ENCODE data around the gene HOXD10.

HOXD10 gene

DNA sequence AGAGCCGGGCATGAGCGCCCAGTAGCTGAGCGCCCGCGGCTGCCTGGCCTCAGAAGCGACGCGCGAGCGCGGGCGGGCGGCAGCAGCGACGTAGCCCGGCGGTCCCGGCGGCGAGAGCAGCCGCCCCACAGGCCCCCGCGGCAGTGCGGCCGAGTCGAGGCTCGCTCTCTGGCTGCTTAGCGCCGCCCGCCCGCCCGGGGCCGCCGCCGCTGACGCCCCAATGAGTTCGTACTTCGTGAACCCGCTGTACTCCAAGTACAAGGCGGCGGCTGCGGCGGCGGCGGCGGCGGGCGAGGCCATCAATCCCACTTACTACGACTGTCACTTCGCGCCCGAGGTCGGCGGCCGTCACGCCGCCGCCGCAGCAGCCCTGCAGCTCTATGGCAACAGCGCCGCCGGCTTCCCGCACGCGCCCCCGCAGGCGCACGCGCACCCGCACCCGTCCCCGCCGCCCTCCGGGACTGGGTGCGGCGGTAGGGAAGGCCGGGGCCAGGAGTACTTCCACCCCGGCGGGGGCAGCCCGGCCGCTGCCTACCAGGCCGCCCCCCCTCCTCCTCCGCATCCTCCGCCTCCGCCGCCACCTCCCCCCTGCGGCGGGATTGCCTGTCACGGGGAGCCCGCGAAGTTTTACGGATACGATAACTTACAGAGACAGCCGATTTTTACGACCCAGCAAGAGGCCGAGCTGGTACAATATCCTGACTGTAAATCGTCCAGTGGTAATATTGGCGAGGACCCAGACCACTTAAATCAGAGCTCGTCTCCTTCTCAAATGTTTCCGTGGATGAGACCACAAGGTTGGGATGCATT, 13.8 kb downstream of the HOXD10 start:
- DNase-seq (ENCODE audit: insufficient read length), result no peak

DNA sequence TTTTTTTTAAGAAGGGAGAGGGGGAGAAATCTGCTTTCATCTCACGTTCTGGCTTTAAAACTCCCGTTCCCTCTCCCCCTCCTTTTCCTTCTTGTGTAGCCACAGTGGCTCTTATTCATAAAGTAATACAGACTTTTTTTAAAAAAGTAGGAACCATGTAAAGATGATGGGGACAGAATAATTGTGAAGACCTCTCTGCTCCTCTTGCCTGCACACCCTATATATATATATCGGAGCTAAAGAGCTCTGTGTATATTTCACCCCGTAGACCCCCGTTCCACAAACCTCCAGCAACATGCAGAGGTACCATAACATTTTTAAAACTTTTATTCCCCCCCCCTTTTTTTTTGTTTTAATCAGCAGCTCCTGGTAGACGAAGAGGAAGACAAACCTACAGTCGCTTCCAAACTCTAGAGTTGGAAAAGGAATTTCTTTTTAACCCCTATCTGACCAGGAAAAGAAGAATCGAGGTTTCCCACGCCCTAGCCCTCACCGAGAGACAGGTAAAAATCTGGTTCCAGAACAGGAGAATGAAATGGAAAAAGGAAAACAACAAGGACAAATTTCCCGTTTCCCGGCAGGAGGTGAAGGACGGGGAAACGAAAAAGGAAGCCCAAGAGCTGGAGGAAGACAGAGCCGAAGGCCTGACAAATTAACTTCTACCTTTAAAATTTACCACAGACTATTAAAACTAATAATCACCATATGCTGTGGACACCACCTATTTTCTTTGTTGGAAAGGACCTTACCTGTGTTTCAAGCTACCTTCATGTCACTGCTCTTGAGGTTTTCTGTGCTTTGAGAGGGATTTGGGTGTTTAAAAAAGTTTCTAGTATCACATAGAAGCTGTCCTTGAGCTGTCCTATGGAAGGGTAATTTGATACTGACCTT, 14.6 kb downstream of the HOXD10 start:
- no peak for DNase-seq (ENCODE audit: insufficient read length)
- FAIRE-seq, result no peak
- TF ChIP-seq TAF1 (IDR thresholded peaks at IDR 0.05; ENCODE audit: borderline replicate concordance, low read depth, low read length) (no peak), POLR2A (IDR thresholded peaks at IDR 0.05; ENCODE audit: low read depth, low read length) (no peak), POLR2AphosphoS5 (IDR thresholded peaks at IDR 0.05; ENCODE audit: low read depth, low read length) (no peak)

More for the DNA sequence above, 13.8 kb downstream of the HOXD10 start:
- no peak for FAIRE-seq
- TF ChIP-seq POLR2A (IDR thresholded peaks at IDR 0.05; ENCODE audit: low read depth, low read length), result no peak
- TF ChIP-seq POLR2AphosphoS5 (IDR thresholded peaks at IDR 0.05; ENCODE audit: low read depth, low read length), result no peak
- no peak for TF ChIP-seq TAF1 (IDR thresholded peaks at IDR 0.05; ENCODE audit: borderline replicate concordance, low read depth, low read length)

DNA sequence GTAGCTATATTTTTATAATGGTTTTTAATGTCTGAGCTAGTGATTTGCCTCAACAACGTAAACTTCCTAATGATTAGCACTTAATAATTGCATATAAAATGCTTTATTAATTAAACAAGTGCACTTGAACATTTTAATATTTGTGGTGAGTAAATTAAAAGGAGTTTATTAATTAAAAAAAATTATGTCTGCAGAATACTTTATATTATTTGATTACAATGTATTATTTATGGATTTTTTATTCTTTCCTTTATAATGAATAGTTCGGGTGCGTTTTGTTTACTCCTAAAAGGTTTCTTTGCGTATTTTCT, 15.2 kb downstream of the HOXD10 start:
- FAIRE-seq (no peak), DNase-seq (ENCODE audit: insufficient read length) (no peak)
- TF ChIP-seq POLR2AphosphoS5 (IDR thresholded peaks at IDR 0.05; ENCODE audit: low read depth, low read length), result no peak
- TF ChIP-seq TAF1 (IDR thresholded peaks at IDR 0.05; ENCODE audit: borderline replicate concordance, low read depth, low read length), result no peak
- TF ChIP-seq POLR2A (IDR thresholded peaks at IDR 0.05; ENCODE audit: low read depth, low read length), result no peak

DNA sequence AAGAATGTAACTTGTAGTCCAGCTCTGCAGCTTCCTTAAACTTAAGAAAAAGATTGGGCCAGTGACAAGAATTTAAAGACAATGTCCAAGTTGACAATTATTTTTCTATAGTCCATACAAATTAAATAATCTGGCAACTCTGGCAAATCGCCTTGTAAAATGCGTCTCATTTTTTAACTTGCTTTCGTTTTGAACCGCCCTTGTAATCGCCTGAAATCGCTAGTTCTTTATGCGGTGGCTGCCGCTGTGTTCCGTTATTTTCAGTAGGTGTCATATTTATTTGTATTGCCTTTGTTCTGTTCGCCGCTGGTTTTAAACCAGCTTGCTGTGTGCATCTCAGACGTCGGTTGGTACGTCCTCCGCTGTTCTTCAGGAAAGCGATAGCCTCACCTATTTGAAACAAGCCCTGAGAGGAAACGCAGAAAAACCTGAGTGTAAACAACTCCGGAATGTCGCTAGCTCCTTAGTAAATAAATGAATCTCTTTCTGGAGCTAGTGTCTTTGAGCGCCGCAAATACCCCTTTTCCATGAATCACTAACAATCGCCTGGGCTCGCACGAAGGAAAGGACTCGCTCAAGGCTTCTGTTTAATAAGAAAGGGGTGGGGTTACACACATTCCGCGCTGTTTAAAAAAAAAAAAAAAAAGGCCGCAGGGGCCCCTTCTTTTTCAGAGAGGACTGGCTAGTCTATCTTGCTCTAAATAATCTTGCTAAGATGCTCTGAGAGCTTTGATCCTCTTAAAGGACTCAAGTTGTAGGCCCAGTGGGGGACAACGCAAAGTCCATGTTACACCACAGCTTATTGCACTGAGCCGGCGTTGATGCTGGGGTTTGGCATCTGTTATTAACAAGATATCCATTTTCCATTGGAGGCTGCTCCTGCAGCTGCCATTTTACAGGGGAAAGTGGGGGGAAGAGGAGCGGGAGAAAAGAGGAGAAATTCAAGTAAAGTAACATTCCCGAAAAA, 15.9 kb downstream of the HOXD10 start:
- TF ChIP-seq TAF1 (IDR thresholded peaks at IDR 0.05; ENCODE audit: borderline replicate concordance, low read depth, low read length), result no peak
- no peak for TF ChIP-seq POLR2A (IDR thresholded peaks at IDR 0.05; ENCODE audit: low read depth, low read length)
- no peak for TF ChIP-seq POLR2AphosphoS5 (IDR thresholded peaks at IDR 0.05; ENCODE audit: low read depth, low read length)
- FAIRE-seq (no peak), DNase-seq (ENCODE audit: insufficient read length) (no peak)

DNA sequence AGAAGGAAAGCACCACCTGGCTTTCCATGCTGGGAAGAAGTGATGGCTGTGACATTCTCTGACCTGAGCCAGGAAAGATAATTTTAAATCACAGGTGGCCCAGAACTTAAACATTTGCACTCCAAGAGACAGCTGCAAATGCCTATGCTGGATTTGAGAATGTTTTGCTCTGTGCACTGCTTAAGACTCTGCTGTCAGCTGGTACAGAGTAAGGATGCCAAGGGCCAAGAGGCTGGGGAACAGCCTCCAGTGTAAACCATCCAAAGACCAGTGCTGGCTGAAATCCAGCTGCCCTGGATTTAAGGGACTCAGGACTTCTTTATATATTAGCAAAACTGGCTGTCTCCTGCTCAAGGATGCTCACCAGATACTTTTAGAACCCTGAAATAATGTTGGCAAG, 16.8 kb downstream of the HOXD10 start:
- no peak for FAIRE-seq
- no peak for TF ChIP-seq TAF1 (IDR thresholded peaks at IDR 0.05; ENCODE audit: borderline replicate concordance, low read depth, low read length)
- no peak for TF ChIP-seq POLR2AphosphoS5 (IDR thresholded peaks at IDR 0.05; ENCODE audit: low read depth, low read length)
- TF ChIP-seq POLR2A (IDR thresholded peaks at IDR 0.05; ENCODE audit: low read depth, low read length), result no peak

DNA sequence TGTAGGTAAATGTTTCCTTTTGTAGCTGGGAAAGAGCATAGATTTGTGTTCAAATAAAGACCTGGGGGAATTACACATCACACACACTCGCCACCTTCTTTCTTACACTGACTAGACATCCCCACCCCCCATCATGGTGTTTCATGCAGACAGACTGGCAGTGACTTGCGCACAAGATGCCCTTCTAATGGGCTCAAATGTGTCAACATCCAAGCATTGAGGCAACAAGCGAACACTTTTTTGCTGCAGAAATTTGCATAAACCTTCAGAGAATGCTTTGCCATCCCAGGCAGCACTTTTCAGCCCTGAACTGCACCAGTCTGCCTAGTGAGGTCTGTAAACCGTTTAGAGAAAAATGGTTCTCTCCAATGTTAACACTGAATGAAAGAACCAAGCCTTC, 17.5 kb downstream of the HOXD10 start:
- FAIRE-seq (no peak), DNase-seq (ENCODE audit: insufficient read length) (no peak)
- TF ChIP-seq TAF1 (IDR thresholded peaks at IDR 0.05; ENCODE audit: borderline replicate concordance, low read depth, low read length) (no peak), POLR2A (IDR thresholded peaks at IDR 0.05; ENCODE audit: low read depth, low read length) (no peak), POLR2AphosphoS5 (IDR thresholded peaks at IDR 0.05; ENCODE audit: low read depth, low read length) (no peak)

More for the DNA sequence above, 16.8 kb downstream of the HOXD10 start:
- no peak for DNase-seq (ENCODE audit: insufficient read length)

DNA sequence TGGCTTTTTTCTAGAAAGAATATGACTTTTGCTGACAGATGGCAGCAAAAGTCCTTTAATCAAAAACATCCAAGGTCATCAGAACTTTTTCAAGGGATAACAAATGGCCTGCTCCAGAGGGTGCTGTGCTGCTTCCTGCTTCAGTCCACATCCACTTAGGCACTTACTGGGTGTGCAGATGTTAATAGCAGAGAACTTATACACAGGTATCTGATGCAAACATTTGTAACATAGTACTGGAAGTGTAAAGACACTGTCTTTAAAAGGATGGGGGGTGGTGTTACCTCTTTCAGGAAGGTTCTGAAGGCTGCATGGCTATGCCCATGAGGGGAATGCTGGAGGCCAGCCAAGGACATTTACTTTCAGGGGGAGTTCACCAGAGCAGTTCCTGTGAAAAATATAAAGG, 18.5 kb downstream of the HOXD10 start:
- DNase-seq (ENCODE audit: insufficient read length) (no peak), FAIRE-seq (no peak)

DNA sequence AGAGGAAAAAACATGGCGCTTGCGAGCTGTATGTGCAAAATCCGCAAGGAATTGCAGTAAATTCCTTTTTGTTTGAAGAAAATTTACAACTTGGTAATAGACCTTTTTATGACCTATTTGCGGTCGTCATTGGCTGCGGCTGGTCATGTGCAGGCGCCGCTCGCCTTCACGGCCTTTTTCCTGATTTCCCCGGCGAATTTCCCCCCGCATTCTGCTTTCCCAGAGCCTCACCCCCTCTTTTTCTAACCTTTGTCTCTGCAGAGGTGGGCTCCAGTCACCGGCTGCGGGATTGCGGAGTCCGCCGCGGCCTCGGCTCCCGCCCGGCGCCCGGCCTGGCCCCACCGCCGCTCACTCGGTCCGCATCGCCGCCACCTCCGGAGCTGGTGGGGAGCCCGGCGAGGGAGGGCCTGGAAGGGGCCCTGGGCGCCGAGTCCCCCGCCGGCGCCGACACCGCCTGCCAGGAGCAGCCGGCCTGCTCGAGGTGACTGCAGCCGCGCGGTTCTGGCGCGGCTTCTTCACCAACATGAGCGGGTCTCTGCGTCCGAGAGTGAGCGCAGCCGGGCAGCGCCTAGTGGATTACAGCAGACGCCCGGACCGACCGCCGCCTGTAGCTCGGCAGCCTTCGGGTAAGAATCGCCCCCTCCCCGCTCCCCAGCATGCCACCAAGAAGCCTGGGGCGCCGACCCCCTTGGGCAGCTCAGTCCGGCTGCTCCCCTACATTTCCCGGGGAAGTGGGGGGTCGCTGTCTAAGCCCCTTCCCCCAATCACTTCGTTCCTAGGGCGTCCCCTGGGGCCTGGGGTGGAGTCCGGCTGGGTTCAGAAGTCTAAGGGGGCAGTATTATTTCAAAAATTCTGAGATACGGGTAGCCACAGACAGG, 20.0 kb downstream of the HOXD10 start:
- DNase-seq (ENCODE audit: insufficient read length), result no peak
- TF ChIP-seq TAF1 (IDR thresholded peaks at IDR 0.05; ENCODE audit: borderline replicate concordance, low read depth, low read length) (no peak), POLR2AphosphoS5 (IDR thresholded peaks at IDR 0.05; ENCODE audit: low read depth, low read length) (no peak), POLR2A (IDR thresholded peaks at IDR 0.05; ENCODE audit: low read depth, low read length) (no peak)
- FAIRE-seq, result no peak

More for the DNA sequence above, 18.5 kb downstream of the HOXD10 start:
- TF ChIP-seq POLR2AphosphoS5 (IDR thresholded peaks at IDR 0.05; ENCODE audit: low read depth, low read length), result no peak
- TF ChIP-seq TAF1 (IDR thresholded peaks at IDR 0.05; ENCODE audit: borderline replicate concordance, low read depth, low read length), result no peak
- no peak for TF ChIP-seq POLR2A (IDR thresholded peaks at IDR 0.05; ENCODE audit: low read depth, low read length)

DNA sequence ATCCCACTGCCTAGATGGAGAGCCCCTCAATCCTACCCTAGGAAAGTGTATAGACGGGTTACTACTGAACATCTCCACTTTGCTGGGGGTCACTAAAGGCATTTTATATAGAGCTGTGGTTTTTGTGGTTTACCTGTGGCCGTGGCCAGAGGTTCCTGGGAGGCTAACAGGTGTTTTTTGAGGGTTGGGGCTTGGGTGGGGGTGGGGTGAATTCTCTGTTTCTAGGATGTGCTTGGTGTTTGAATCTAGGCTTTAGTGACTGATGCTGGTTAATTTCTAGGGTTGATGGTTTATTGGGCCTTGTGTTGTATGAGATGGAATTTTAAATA, 20.6 kb downstream of the HOXD10 start:
- TF ChIP-seq TAF1 (IDR thresholded peaks at IDR 0.05; ENCODE audit: borderline replicate concordance, low read depth, low read length) (no peak), POLR2A (IDR thresholded peaks at IDR 0.05; ENCODE audit: low read depth, low read length) (no peak), POLR2AphosphoS5 (IDR thresholded peaks at IDR 0.05; ENCODE audit: low read depth, low read length) (no peak)
- no peak for DNase-seq (ENCODE audit: insufficient read length)
- FAIRE-seq, result no peak

DNA sequence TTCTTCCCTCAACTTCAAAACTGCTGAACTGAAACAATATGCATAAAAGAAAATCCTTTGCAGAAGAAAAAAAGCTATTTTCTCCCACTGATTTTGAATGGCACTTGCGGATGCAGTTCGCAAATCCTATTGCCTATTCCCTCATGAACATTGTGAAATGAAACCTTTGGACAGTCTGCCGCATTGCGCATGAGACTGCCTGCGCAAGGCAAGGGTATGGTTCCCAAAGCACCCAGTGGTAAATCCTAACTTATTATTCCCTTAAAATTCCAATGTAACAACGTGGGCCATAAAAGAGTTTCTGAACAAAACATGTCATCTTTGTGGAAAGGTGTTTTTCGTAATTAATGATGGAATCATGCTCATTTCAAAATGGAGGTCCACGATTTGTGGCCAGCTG, 21.3 kb downstream of the HOXD10 start:
- TF ChIP-seq TAF1 (IDR thresholded peaks at IDR 0.05; ENCODE audit: borderline replicate concordance, low read depth, low read length) (no peak), POLR2AphosphoS5 (IDR thresholded peaks at IDR 0.05; ENCODE audit: low read depth, low read length) (no peak), POLR2A (IDR thresholded peaks at IDR 0.05; ENCODE audit: low read depth, low read length) (no peak)
- FAIRE-seq (no peak), DNase-seq (ENCODE audit: insufficient read length) (no peak)

Data from GM12892 (cell line).